Measurements from ENCODE around the gene RNF114. TPM values are rescaled to one million over a fixed set of nuclear protein-coding genes. Genes with fewer than 3 reads are reported as not detected.
"Not testable (repeated sequence)": the region's sequence is repeated elsewhere in the genome, so short reads cannot be mapped to it uniquely, and the experiment has no call there.

The RNF114 gene
- total RNA-seq, 1 donor from 2014 or later: 63.0 TPM

DNA sequence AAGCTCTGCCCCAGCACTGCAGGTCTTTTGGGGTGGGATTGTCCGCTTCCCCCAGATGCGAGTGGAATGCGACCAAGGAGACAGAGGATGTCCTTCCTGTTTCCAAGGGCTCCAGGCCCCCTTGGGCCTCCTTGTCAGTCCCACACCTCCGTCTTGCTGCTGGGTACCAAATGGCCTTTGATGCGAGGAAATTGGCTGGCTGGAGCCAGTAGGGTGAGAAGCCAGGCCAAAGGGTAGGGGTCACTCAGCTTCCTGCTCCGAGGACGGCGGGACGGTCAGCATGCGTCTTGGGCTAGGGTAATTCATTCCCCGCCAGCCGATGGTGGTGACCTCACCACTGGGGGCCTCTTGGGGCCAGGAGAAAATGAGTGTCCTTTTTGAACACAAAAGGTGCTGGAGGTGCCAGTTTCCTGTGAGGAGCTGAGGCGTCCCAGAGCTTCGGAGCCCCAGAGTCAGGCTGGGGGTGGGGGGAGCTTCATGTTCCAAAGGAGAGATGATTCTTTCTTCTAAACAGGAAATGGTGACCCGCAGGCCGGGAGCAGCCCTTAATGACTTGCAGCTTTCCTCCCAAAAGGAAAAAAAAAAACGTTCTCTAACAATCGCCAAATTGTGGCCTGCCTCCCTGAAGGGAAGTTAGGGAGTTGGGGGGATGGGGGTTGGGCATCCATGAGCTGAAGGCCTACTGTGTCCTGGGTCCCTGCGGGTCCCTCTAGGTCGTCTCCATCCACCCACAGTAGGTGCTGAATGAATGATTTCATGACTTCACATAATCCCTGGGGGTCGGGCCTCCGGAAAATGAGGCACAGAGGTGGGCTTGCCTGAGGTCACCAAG is 53.3 kb downstream of the RNF114 start:
- DNase-seq (peak; percentile 57), ATAC-seq (peak; percentile 35 to 46)
- Histone ChIP-seq H3K9me3 (no peaks in the 10 kb centered on the region), H3K36me3 (peaks cover 11% of the 10 kb centered on the region), H3K4me1 (peaks cover 44% of the 10 kb centered on the region), H3K4me3 (peak overlapping the region; percentile 8), H3K27me3 (ENCODE audit: low read depth) (no peaks in the 10 kb centered on the region), H3K27ac (peak overlapping the region; percentile 80)
- TF ChIP-seq, protein P1, sequence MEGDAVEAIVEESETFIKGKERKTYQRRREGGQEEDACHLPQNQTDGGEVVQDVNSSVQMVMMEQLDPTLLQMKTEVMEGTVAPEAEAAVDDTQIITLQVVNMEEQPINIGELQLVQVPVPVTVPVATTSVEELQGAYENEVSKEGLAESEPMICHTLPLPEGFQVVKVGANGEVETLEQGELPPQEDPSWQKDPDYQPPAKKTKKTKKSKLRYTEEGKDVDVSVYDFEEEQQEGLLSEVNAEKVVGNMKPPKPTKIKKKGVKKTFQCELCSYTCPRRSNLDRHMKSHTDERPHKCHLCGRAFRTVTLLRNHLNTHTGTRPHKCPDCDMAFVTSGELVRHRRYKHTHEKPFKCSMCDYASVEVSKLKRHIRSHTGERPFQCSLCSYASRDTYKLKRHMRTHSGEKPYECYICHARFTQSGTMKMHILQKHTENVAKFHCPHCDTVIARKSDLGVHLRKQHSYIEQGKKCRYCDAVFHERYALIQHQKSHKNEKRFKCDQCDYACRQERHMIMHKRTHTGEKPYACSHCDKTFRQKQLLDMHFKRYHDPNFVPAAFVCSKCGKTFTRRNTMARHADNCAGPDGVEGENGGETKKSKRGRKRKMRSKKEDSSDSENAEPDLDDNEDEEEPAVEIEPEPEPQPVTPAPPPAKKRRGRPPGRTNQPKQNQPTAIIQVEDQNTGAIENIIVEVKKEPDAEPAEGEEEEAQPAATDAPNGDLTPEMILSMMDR (IDR thresholded peaks at IDR 0.05): no peak
- intact Hi-C loops (cut with DNase I): no loop called here

DNA sequence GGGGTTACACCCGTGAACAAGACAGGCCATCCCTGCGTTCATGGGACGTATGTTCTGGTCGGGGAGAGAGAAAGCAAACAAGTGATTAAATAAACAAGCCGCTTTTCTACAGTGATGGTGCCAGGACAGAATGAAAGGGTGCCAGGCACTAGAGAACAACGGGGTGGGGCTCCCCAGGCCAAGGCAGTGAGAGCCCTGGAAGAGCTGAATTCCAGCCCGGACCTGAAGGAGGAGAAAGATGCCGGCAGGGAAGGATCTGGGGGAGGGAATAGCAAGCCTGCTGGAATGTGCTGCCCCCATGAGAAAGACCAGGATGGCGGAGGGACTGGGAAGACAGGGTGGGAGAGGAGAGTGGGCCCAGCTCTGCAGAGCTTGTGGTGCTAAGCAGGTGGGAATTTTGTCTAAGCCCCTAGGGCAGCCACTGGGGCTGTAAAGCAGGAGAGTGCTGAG is 54.1 kb downstream of the RNF114 start:
- no peak for DNase-seq
- Histone ChIP-seq H3K27ac (peak overlapping the region; percentile 80), H3K9me3 (no peaks in the 10 kb centered on the region), H3K4me1 (peaks cover 38% of the 10 kb centered on the region), H3K36me3 (peaks cover 11% of the 10 kb centered on the region), H3K27me3 (ENCODE audit: low read depth) (no peaks in the 10 kb centered on the region), H3K4me3 (no peak overlapping the region)
- intact Hi-C loops (cut with DNase I): no loop called here
- ATAC-seq: peak; percentile 55 to 66
- TF ChIP-seq, protein P1 (IDR thresholded peaks at IDR 0.05): no peak

DNA sequence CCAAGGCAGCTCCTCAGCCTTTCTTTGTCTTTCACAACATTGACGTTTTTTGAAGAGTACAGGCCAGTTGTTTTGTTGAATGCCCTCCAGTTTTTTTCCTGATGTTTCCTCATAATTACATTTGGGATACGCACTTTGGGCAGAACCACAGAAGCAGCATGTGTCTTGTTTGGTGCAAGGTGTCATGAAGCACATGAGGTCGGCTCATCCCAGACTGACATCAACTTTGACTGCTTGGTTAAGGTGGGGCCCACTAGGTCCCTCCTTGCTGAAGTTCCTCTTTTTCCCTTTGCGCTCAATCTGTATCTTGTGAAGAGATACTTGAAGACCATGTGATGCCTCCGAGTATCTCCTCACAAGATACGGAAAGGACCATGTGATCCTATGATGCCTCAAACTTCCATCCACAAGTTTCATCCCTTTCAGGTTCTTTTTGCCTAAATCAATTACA is 57.1 kb downstream of the RNF114 start:
- Histone ChIP-seq H3K4me3 (no peak overlapping the region), H3K9me3 (no peaks in the 10 kb centered on the region), H3K27me3 (ENCODE audit: low read depth) (no peaks in the 10 kb centered on the region), H3K4me1 (peaks cover 22% of the 10 kb centered on the region), H3K36me3 (no peaks in the 10 kb centered on the region), H3K27ac (no peak overlapping the region)
- no peak for ATAC-seq
- TF ChIP-seq, protein P1 (IDR thresholded peaks at IDR 0.05): no peak
- no peak for DNase-seq
- intact Hi-C loops (cut with DNase I): no loop called here

DNA sequence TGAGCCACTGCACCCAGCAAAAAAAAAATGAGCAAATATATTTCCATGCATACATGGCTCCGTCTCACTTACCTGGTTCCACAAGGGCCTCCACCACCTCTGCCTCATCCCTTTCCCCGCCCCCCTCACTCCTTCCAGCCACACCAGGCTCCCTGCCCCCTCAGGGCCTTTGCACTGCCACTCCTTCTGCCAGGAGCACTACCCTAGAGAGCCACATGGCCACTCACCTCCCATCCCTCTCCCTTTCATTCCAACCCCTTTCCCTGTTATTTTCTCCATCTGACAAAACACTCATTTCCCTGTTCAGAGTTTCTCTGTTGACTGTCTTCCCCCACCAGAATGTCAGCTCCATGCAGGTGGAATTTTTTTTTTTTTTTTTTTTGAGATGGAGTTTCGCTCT is 59.4 kb downstream of the RNF114 start:
- DNase-seq (no peak), ATAC-seq (no peak)
- no peaks in the 10 kb centered on the region for H3K9me3 ChIP-seq
- H3K27ac ChIP-seq: no peak overlapping the region
- TF ChIP-seq, protein P1 (IDR thresholded peaks at IDR 0.05): no peak
- no peak overlapping the region for H3K4me3 ChIP-seq
- intact Hi-C loops (cut with DNase I): no loop called here
- H3K4me1 ChIP-seq: peaks cover under 1% of the 10 kb centered on the region
- H3K36me3 ChIP-seq: no peaks in the 10 kb centered on the region
- H3K27me3 ChIP-seq (ENCODE audit: low read depth): no peaks in the 10 kb centered on the region

DNA sequence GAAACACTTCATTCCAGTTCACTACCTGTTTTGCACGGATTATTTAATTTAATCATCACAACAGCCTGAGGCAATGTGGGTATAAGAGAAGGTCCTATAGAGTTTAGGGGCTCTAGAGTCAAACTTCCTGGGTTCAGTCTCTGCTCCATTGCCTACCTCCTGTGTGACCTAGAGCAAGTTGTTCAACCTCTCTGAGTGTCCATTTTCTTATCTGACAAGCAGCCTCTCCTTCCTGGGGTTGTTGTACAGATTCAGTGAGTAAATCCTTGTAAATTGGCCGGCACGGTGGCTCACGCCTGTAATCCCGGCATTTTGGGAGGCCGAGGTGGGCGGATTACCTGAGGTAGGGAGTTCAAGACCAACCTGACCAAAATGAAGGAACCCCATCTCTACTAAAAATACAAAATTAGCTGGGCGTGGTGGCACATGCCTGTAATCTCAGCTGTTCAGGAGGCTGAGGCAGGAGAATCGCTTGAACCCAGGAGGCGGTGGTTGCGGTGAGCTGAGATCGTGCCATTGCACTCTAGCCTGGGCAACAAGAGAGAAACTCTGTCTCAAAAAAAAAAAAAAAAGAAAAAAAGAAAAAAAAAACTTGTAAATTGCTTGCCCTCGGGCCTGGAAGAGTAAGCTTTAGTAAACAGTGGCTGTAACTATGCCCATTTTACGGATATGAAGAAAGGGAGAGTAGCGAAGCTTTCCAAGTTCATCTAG is 62.4 kb downstream of the RNF114 start:
- H3K4me1 ChIP-seq; intact Hi-C loops (cut with DNase I); H3K27me3 ChIP-seq (ENCODE audit: low read depth); ATAC-seq; H3K4me3 ChIP-seq; H3K36me3 ChIP-seq; H3K9me3 ChIP-seq; DNase-seq; H3K27ac ChIP-seq: not testable (repeated sequence)

DNA sequence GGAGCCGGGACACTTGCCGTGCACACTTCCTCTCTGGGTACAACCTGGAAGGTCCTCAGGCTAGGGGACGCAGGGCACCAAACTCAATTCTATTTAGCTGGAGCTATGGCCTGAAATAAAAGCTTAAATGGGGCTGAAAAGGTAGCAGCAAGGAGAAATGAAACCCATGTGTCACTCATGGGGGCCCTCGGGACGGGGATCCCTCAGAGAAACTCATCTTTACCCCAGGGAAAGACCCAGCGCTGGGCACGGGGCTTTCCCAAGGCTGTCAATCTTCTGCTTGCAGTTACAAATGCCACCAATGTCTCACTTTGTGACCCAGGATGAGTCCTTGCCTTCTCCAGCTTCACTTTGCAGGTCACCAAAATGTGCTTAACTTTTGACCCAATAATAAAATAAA is 63.1 kb downstream of the RNF114 start:
- Histone ChIP-seq H3K9me3 (no peaks in the 10 kb centered on the region), H3K4me1 (peaks cover 8% of the 10 kb centered on the region), H3K4me3 (no peak overlapping the region), H3K36me3 (no peaks in the 10 kb centered on the region), H3K27ac (no peak overlapping the region), H3K27me3 (ENCODE audit: low read depth) (no peaks in the 10 kb centered on the region)
- TF ChIP-seq, protein P1 (IDR thresholded peaks at IDR 0.05): no peak
- ATAC-seq (no peak), DNase-seq (no peak)
- intact Hi-C loops (cut with DNase I): no loop called here

DNA sequence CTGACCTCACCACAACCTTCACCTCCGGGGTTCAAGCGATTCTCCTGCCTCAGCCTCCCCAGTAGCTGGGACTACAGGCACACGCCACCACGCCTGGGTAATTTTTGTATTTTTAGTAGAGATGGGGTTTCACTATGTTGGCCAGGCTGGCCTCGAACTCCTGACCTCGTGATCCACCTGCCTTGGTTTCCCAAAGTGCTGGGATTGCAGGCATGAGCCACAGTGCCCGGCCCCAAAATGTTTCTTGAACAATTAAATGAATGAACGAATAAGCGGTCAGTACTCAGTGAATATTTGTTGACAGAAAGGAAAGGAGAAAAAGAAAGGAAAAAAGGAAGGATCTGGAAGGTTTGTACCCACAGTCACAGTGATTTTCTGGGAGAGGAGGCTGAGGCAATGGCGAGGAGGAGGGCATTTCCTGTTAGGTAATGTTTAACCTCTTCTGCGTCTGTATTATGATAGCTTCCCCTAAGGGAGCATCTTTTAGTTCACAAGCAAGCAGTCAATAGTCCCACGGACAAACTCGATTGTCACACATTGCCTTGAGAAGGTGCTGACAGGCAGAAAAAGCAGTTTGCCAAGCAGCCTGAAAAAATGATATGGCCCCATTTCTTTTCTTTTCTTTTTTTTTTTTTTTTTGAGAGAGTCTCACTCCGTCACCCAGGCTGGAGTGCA is 64.5 kb downstream of the RNF114 start:
- H3K9me3 ChIP-seq; H3K36me3 ChIP-seq; ATAC-seq; DNase-seq; intact Hi-C loops (cut with DNase I); H3K4me3 ChIP-seq; H3K27ac ChIP-seq; H3K27me3 ChIP-seq (ENCODE audit: low read depth); H3K4me1 ChIP-seq: not testable (repeated sequence)

Data from lower lobe of right lung (tissue), 2 donors.